GM21526 (cell line): ENCODE results near the gene MANEAL.

Source experiments
- ATAC-seq: cut with Tn5 transposase; IDR thresholded peaks from one replicate; pipeline ENCODE4 v1.9.1; 2021; ENCODE audit warnings: moderate library complexity; ENCODE audit not compliant: unreplicated experiment, low FRiP score

The MANEAL gene

DNA sequence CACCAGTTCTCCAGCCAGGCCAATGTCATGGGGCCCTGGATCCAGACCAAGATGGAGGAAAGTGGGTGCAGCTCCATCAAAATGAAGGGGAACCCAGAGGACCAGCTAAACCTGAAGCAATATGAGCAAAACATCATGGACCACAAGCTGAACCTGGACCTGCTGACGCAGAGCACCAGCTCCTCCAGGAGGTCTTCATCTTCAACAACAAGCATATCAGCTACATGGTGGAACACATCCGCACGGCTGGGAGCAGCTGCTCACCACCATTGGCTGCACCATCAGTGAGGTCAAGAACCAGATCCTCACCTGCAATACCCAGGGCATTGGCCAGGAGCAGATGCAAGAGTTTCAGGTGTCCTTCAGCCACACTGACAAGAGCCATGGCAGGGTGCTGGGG, 15.0 kb upstream of the MANEAL start:
- no peak for ATAC-seq

- no peak for ATAC-seq
Measured at GRCh38 chr1:37782491-37782890, 11.2 kb upstream of the MANEAL start.

DNA sequence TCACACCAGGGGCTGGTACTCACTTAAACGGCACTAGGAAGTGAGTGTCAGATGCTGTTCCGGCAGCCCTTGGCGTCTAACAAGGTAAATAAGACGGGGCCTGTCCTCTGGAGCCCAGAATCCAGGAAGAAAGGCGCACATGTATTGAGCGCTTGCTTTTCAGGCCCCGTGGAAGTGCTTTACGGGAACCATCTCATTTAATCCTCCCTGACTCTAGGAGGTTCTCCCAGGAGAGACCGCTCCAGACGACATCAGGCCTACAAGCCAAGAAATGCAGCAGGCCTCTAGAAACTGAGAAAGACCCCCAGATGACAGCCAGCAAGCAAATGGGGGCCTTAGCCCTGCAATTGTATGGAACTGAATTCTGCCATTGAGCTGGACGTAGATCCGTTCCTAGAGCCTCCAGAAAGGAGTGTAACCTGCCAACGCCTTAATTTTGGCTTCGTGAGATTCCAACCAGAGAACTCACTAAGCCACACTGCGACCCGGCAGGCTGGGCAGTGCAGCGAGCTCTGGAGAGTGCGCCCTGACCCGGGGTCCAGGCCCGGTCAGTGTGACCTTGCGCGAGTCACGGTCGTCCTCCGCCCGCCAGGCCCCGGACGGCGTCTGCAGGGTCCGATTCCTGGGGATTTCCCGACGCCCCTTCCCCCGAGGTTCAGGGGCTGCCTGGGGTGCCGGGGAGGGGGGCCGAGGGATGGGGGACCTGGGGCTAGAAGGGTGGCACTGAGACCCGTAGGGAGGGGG, 532 bp upstream of the MANEAL start:
- ATAC-seq = no peak

- ATAC-seq = peak; percentile 29
Measured at GRCh38 chr1:37794372-37795339, 1.0 kb downstream of the MANEAL start.

DNA sequence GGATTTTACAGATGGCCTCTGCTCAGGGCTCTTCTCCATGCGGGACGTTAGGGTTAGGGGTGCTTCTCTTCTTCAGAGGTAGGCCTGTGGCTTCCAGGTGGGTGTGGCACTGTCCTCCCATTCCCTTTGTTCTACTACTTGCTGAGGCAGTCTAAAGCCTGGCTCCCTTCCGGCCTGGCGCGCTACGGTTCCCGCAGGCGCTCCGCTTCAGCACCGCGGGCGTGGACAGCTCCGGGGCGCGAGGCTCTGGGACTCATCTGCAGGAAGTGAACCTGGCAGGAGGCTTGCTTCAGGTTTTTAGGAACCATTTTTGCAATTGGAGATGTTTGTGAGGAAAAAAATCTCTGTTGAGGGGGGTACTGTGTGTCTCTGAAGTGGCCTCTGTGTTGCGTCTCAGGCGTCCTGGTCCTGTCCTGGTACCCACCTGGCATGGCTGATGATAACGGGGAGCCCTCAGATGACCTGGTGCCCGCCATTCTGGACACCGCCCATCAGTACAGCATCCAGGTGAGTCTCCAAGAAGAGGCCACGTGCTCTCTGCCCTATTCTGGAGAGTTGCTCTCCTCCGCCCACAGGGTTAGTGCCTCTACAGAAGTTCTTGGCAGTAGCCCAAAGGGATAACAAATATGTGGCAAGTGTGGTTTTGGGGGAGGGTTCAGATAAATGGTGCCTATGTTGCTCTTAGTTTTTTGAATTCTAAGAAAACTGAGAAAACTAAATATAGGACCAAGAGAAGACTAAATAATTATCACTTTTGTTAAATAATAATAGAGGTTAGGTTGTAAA, 1.9 kb downstream of the MANEAL start:
- ATAC-seq = no peak

DNA sequence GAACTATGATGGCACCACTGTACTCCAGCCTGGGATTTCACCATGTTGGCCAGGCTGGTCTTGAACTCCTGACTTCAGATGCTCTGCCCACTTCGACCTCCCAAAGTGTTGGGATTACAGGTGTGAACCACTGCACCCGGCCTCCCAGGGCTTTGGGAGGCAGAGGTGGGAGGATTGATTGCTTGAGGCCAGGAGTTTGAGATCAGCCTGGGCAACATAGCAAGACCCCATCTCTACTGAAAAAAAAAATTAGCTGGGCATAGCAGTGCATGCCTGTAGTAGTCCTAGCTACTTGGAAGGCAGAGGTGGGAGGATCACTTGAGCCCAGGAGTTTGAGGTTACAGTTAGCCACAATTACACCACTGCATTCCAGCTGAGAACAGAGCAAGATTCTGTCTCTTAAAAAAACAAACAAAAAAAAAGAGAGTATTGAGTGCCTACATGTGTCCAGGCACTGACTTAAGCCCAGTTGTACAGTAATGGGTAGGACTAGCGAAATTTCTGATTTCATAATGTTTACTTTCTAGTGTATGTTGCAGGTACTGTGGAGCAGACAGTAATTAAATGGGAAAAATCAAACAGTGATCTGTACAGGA, 4.2 kb downstream of the MANEAL start:
- ATAC-seq = no peak

DNA sequence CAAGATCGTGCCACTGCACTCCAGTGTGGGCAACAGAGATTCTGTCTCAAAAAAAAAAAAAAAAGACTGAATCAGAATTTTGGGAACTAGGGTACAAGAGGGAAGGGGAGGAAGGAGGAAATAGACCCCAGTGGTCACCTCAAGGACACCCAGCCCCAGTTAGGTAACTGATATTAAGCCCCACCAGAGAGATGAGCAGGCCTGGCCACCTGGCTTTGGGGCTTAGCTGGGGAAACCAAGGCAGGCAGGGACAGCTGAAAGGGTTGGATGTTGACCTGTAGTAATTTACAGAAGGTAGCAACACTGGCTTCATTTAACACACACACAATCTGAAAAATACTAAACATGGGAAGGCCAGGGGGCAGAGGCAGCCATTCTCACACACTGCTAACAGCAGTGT, 8.8 kb downstream of the MANEAL start:
- no peak for ATAC-seq

DNA sequence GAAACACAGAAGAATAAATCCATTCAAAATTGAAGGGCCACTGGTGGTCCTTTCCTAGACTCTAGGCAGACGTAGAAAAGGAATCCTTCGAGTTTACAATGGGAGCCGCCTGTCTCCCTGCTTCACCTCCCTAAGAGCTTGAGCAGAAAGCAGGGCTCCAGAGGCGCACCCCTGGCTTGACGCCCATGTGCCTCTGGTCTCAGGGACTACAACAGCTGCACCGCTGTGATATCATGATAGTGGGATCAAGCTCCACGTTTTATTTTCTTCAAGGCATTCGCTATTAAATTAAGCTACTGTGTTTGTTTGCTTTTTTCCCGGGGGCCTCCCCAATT, 13.5 kb downstream of the MANEAL start:
- no peak for ATAC-seq

GRCh38 chr1:37807555-37808368, 14.1 kb downstream of the MANEAL start, which contains the start of the genes C1orf122 and YRDC:
Gene C1orf122 (plus strand): TSS chr1:37807790. CDS start chr1:37808405, 615 bp downstream.
Gene YRDC (minus strand): TSS chr1:37808208. CDS start chr1:37808180, 28 bp downstream.
- ATAC-seq = peak; percentile 67

DNA sequence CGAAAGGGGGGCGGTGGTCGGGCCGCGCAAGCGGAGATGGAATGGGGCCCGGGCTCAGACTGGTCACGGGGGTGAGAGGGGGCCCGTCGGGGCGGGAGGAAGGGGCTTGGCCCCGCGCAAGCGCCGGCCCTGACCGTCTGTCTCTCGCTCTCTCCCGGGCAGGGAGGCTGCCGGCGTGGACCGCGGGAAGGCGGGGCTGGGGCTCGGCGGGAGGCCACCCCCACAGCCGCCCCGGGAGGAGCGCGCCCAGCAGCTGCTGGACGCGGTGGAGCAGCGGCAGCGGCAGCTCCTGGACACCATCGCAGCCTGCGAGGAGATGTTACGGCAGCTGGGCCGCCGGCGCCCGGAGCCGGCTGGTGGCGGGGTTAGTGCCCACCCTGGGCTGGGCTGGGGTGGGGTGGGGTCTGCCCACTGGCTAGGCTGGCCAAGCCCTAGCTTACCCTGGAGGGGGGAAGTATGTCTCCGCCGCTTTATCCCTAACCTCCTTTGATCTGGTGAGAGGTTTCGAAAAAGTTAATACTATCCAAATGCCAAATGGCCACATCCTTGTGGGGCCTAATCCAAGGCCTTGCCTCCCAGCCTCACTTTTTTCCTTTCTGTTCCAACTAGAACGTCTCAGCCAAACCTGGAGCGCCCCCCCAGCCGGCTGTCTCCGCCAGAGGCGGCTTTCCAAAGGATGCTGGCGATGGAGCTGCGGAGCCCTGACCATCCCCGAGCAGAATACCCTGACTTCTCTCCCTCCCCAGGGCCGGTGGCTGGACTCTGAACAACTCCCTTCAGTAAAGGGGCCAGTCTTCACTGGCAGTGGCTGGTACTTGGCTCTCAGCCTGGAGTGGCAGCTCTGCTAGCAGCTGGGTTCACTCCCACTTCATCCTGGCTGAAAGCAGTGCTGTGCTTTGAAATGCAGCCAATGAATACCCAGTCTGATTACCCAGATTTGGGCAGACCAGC, 15.0 kb downstream of the MANEAL start:
- peak; percentile 23 for ATAC-seq

DNA sequence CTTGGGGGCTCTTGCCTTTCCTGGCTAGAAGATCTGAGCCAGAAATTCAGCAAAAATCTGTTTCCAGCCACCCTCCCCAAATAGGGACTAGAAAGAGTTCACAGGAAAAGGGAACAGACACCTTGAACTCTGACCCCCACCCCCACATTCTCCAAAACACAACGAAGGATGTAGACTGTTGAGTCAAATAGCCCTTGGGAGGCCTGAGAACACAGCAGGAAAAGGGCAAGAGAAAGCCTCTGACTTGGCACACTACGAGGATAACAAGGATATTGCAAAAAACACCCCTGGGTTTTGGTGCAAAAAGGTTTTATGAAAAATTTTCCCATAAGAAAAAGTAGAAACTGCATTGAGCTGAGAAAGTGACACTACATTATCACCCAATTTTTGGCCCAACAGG, 16.3 kb downstream of the MANEAL start:
- no peak for ATAC-seq

- ATAC-seq = peak; percentile 42
Measured at GRCh38 chr1:37811027-37811655, 17.5 kb downstream of the MANEAL start.

GRCh38 chr1:37813529-37814145, 20.0 kb downstream of the MANEAL start:
- no peak for ATAC-seq

GRCh38 chr1:37814252-37814651, 20.6 kb downstream of the MANEAL start:
- ATAC-seq = no peak

- ATAC-seq = no peak
Measured at GRCh38 chr1:37817481-37817880, 23.8 kb downstream of the MANEAL start.

- no peak for ATAC-seq
Measured at GRCh38 chr1:37821481-37821880, 27.8 kb downstream of the MANEAL start.
